ENCODE data around the gene SNRPD3.

DNA sequence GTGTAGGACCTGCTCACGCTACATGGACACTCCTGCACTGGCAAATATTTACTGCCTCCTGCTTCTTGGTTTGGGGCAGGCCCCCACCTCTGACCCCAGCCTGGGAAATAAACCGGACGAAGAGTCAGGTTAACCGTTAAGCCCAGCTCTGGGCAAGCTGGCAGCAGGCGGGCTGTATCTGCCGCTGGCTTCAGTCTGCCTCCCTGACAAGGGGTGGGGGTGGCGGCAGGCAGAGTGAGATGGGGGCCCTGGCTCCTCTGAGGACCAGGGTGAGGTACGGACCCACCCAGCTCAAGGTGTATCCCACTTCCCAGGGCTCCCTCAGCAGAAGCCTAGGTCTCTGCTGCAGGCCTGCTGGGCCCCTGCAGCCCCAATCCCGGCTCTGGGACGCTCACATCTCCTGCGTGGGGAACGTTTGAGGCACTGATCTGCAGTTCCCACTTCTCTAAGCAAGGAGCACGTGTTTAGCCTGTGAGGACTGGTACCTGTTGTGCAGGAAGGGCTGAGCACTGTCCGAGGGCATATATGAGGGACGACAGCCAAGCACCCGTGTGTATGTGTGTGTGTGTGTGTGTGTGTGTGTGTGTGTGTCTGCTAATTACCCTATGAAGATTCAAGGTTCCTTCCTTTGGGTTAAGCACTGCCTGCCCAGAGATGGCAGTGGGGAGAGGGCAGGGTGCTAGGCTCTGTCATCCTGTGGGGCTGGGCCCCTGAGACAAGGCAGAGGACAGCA is 38.2 kb downstream of the SNRPD3 start:
- TF ChIP-seq, protein P1, sequence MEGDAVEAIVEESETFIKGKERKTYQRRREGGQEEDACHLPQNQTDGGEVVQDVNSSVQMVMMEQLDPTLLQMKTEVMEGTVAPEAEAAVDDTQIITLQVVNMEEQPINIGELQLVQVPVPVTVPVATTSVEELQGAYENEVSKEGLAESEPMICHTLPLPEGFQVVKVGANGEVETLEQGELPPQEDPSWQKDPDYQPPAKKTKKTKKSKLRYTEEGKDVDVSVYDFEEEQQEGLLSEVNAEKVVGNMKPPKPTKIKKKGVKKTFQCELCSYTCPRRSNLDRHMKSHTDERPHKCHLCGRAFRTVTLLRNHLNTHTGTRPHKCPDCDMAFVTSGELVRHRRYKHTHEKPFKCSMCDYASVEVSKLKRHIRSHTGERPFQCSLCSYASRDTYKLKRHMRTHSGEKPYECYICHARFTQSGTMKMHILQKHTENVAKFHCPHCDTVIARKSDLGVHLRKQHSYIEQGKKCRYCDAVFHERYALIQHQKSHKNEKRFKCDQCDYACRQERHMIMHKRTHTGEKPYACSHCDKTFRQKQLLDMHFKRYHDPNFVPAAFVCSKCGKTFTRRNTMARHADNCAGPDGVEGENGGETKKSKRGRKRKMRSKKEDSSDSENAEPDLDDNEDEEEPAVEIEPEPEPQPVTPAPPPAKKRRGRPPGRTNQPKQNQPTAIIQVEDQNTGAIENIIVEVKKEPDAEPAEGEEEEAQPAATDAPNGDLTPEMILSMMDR (conservative IDR thresholded peaks at IDR 0.05; ENCODE audit: low read length) = no peak
- TF ChIP-seq EZH2phosphoT487 (IDR thresholded peaks at IDR 0.05; ENCODE audit: borderline replicate concordance) = no peak

All from Loucy (cell line).